ENCODE results near the gene BCKDK. TPM values are rescaled to one million over a fixed set of nuclear protein-coding genes. Genes with fewer than 3 reads are reported as not detected.
A peak's percentile ranks its signal among the peaks of the same experiment; 100 is the strongest.
"Not testable (repeated sequence)": the region's sequence is repeated elsewhere in the genome, so short reads cannot be mapped to it uniquely, and the experiment has no call there.

Gene BCKDK
- total RNA-seq, 4 donors from 2014 or later: 37.9 to 53.4 (median 45.6) TPM

- Histone ChIP-seq H3K27ac (no peak overlapping the region), H3K9me3 (no peaks in the 10 kb centered on the region), H3K27me3 (peaks cover 0 to 24% of the 10 kb centered on the region in 2 donors), H3K4me1 (peaks cover 0 to 16% (median 5%) of the 10 kb centered on the region in 4 donors), H3K36me3 (no peaks in the 10 kb centered on the region), H3K4me3 (no peak overlapping the region)
- DNase-seq (ENCODE audit: low spot score in 2 of 2): no peak
- WGBS, 2 donors: 88 to 92% methylated on average over 3 of the region's 3 CpGs
- TF ChIP-seq EP300 (IDR thresholded peaks at IDR 0.05): no peak
- TF ChIP-seq CTCF (IDR thresholded peaks at IDR 0.05): no peak
- TF ChIP-seq POLR2A (IDR thresholded peaks at IDR 0.05): no peak
Observed at GRCh38 chr16:31147574-31147973, 39.4 kb downstream of the BCKDK start.

- Histone ChIP-seq H3K4me1 (peaks cover 0 to 9% (median 0%) of the 10 kb centered on the region in 4 donors), H3K36me3 (no peaks in the 10 kb centered on the region), H3K27ac (no peak overlapping the region), H3K27me3 (peaks cover 0 to 24% of the 10 kb centered on the region in 2 donors), H3K4me3 (no peak overlapping the region), H3K9me3 (no peaks in the 10 kb centered on the region)
- 18 to 20% methylated on average over 19 to 35 of the region's 40 CpGs for WGBS, 2 donors
- no peak for DNase-seq (ENCODE audit: low spot score in 2 of 2)
- no peak for TF ChIP-seq EP300 (IDR thresholded peaks at IDR 0.05)
- no peak for TF ChIP-seq CTCF (IDR thresholded peaks at IDR 0.05)
- no peak for TF ChIP-seq POLR2A (IDR thresholded peaks at IDR 0.05)
Observed at GRCh38 chr16:31148281-31148728, 40.1 kb downstream of the BCKDK start.

- Histone ChIP-seq H3K4me3 (no peak overlapping the region), H3K9me3 (no peaks in the 10 kb centered on the region), H3K27me3 (peaks cover 0 to 24% of the 10 kb centered on the region in 2 donors), H3K27ac (no peak overlapping the region), H3K36me3 (no peaks in the 10 kb centered on the region), H3K4me1 (peaks cover 0 to 9% (median 0%) of the 10 kb centered on the region in 4 donors)
- no peak for DNase-seq (ENCODE audit: low spot score in 2 of 2)
- TF ChIP-seq CTCF (IDR thresholded peaks at IDR 0.05): no peak
- TF ChIP-seq EP300 (IDR thresholded peaks at IDR 0.05): no peak
- TF ChIP-seq POLR2A (IDR thresholded peaks at IDR 0.05): no peak
- WGBS, 2 donors: 72 to 76% methylated on average over 20 to 25 of the region's 25 CpGs
Observed at GRCh38 chr16:31148896-31149295, 40.7 kb downstream of the BCKDK start.

GRCh38 chr16:31149332-31149731 lies 41.1 kb downstream of the BCKDK start:
- 64 to 70% methylated on average over 5 of the region's 5 CpGs for WGBS, 2 donors
- H3K9me3 ChIP-seq: no peaks in the 10 kb centered on the region
- no peaks in the 10 kb centered on the region for H3K36me3 ChIP-seq
- peaks cover 0 to 24% of the 10 kb centered on the region in 2 donors for H3K27me3 ChIP-seq
- H3K27ac ChIP-seq: peak overlapping the region in 1 of 4 donors; percentile 43
- no peak for DNase-seq (ENCODE audit: low spot score in 2 of 2)
- peak overlapping the region in 1 of 4 donors; percentile 18 for H3K4me3 ChIP-seq
- TF ChIP-seq POLR2A (IDR thresholded peaks at IDR 0.05): no peak
- TF ChIP-seq CTCF (IDR thresholded peaks at IDR 0.05): no peak
- no peak for TF ChIP-seq EP300 (IDR thresholded peaks at IDR 0.05)
- H3K4me1 ChIP-seq: peaks cover 0 to 9% (median 0%) of the 10 kb centered on the region in 4 donors

GRCh38 chr16:31149894-31150890 lies 42.0 kb downstream of the BCKDK start, which contains the start of gene PRSS36:
TSS of gene PRSS36 (minus strand) at chr16:31150066. CDS start at chr16:31150035, 31 bp downstream.
- H3K4me1 ChIP-seq: peaks cover 0 to 9% (median 0%) of the 10 kb centered on the region in 4 donors
- peak within 1 kb of the TSS in 1 of 4 donors; percentile 18 for H3K4me3 ChIP-seq
- WGBS, 2 donors: 61 to 81% methylated on average over 10 to 11 of the region's 11 CpGs
- DNase-seq (ENCODE audit: low spot score in 2 of 2): no peak
- H3K27ac ChIP-seq: peak within 1 kb of the TSS in 1 of 4 donors; percentile 43
- peaks cover 0 to 24% of the 10 kb centered on the region in 2 donors for H3K27me3 ChIP-seq
- no peaks in the 10 kb centered on the region for H3K36me3 ChIP-seq
- no peaks in the 10 kb centered on the region for H3K9me3 ChIP-seq
- TF ChIP-seq EP300 (IDR thresholded peaks at IDR 0.05): no peak
- no peak for TF ChIP-seq CTCF (IDR thresholded peaks at IDR 0.05)
- no peak for TF ChIP-seq POLR2A (IDR thresholded peaks at IDR 0.05)

GRCh38 chr16:31150976-31151375 lies 42.8 kb downstream of the BCKDK start:
- not testable (repeated sequence) for H3K4me3 ChIP-seq; H3K36me3 ChIP-seq; H3K27ac ChIP-seq; H3K4me1 ChIP-seq; DNase-seq (ENCODE audit: low spot score in 2 of 2); H3K9me3 ChIP-seq
- peaks cover 0 to 24% of the 10 kb centered on the region in 2 donors for H3K27me3 ChIP-seq
- WGBS, 2 donors: 66 to 77% methylated on average over 6 of the region's 6 CpGs

Measured in tibial nerve (tissue), 4 donors.